Nephron progenitor cell (in vitro differentiated cells): ENCODE results near the gene PPFIBP2.
"Not testable (repeated sequence)": the region's sequence is repeated elsewhere in the genome, so short reads cannot be mapped to it uniquely, and the experiment has no call there.

Source experiments
- DNase-seq: peaks from one replicate; pipeline ENCODE4 v3.0.0; 2021
- H3K27ac Mint-ChIP-seq: 2 replicates; pipeline ENCODE4 v1.8.0; 2021; ENCODE audit warnings: mild to moderate bottlenecking, moderate library complexity, mixed read lengths
- H3K27me3 Mint-ChIP-seq: 2 replicates; pipeline ENCODE4 v1.8.0; 2021; ENCODE audit warnings: mild to moderate bottlenecking, low read depth, mixed read lengths; ENCODE audit not compliant: poor library complexity
- H3K36me3 Mint-ChIP-seq: 2 replicates; pipeline ENCODE4 v1.8.0; 2021; ENCODE audit warnings: low read depth, mixed read lengths
- H3K4me1 Mint-ChIP-seq: 2 replicates; pipeline ENCODE4 v1.8.0; 2021; ENCODE audit warnings: mixed read lengths
- H3K4me3 Mint-ChIP-seq: 2 replicates; pipeline ENCODE4 v1.8.0; 2021; ENCODE audit warnings: mild to moderate bottlenecking, moderate library complexity, mixed read lengths
- H3K9me3 Mint-ChIP-seq: 2 replicates; pipeline ENCODE4 v1.8.0; 2021; ENCODE audit warnings: mild to moderate bottlenecking, moderate library complexity, mixed read lengths
- TF ChIP-seq, protein P1 (sequence below): fragments of 200-600 bp; sonication (generic); IDR thresholded peaks from 2 replicates; pipeline ENCODE4 v1.5.0; 2021; ENCODE audit warnings: antibody characterized with exemption

Gene PPFIBP2

GRCh38 chr11:7651700-7652099 lies 137.9 kb downstream of the PPFIBP2 start:
- Mint-ChIP-seq H3K36me3 (peaks cover 59% of the 10 kb centered on the region), H3K27ac (no peak overlapping the region), H3K4me3 (no peak overlapping the region), H3K4me1 (peaks cover 34% of the 10 kb centered on the region), H3K9me3 (no peaks in the 10 kb centered on the region), H3K27me3 (no peaks in the 10 kb centered on the region)
- DNase-seq, result no peak
- TF ChIP-seq, protein P1, sequence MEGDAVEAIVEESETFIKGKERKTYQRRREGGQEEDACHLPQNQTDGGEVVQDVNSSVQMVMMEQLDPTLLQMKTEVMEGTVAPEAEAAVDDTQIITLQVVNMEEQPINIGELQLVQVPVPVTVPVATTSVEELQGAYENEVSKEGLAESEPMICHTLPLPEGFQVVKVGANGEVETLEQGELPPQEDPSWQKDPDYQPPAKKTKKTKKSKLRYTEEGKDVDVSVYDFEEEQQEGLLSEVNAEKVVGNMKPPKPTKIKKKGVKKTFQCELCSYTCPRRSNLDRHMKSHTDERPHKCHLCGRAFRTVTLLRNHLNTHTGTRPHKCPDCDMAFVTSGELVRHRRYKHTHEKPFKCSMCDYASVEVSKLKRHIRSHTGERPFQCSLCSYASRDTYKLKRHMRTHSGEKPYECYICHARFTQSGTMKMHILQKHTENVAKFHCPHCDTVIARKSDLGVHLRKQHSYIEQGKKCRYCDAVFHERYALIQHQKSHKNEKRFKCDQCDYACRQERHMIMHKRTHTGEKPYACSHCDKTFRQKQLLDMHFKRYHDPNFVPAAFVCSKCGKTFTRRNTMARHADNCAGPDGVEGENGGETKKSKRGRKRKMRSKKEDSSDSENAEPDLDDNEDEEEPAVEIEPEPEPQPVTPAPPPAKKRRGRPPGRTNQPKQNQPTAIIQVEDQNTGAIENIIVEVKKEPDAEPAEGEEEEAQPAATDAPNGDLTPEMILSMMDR, result no peak

DNA sequence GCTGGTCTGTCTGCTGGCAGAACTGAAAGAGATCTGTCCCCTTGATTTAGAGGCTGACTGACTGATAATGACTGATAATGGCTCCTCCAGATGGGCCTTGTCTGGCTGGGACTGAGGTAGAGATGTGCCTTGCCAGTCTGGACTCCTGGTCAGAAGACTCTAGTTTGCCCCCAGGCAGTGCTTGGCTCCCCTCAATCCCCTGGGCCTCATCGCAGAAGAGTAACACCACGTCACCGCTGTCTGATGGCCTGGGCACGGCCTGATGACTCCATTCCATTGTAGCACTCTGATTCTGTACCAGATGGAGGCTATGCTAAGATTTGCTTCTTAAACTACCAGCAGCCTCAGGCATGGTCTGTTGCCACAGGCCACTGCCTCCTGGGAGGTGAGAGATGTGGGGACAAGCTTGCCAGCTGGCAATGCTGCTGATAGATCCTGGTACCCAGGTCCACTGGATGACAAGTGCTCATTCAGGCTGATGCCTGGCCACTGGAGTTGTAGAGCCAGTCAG lies 140.5 kb downstream of the PPFIBP2 start:
- TF ChIP-seq, protein P1, result no peak
- H3K4me1 Mint-ChIP-seq, result peaks cover 45% of the 10 kb centered on the region
- H3K27me3 Mint-ChIP-seq, result no peaks in the 10 kb centered on the region
- peak overlapping the region; percentile 74 for H3K27ac Mint-ChIP-seq
- peaks cover 48% of the 10 kb centered on the region for H3K36me3 Mint-ChIP-seq
- DNase-seq, result no peak
- H3K4me3 Mint-ChIP-seq, result no peak overlapping the region
- no peaks in the 10 kb centered on the region for H3K9me3 Mint-ChIP-seq

DNA sequence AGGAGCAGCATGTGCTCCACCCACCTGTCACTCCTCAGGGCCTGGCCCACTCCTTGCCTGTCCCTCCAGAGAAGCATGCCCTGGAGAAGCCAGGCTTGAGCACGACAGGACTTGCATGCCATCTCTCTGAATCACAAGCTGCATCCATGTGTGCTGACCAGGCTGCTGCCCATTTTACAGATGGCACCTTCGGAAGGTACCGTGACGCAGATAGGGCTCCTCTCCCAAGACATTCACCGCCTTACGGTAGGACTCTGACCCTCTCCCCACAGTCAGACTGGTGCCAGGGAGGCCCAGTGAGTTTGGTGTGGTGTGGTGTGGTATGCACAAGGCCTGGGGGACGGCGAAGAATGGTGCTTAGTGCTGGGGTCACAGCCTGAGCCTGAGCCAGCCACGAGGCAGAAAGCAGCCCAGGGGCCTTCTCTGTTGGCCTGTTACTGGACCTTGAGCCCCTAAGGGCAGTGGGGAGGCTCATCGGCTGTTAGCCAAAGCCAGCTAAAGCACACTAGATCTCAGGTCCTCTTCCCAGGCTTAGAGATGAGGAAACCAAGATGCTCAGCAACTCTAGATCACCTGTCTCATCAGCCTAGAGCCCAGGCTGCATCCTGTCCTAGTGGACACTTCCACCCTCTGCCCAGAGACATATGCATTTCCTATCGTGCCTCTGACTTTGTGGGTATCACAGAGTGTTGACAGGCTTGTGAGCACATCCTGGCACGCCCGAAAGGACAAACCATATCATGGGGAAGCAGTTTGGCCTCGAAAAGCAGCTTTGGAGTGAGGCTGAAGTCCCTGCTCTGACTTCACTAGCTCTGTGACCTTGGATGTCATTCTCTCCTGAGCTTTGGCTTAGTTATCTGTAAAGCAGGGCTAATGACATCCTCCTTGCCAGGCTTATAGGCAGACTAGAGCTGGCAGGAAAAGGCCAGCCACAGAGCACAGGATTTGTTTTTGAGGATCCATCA lies 141.7 kb downstream of the PPFIBP2 start:
- H3K27me3 Mint-ChIP-seq, result no peaks in the 10 kb centered on the region
- H3K36me3 Mint-ChIP-seq, result peaks cover 35% of the 10 kb centered on the region
- H3K9me3 Mint-ChIP-seq, result no peaks in the 10 kb centered on the region
- DNase-seq, result no peak
- H3K4me3 Mint-ChIP-seq, result no peak overlapping the region
- no peak overlapping the region for H3K27ac Mint-ChIP-seq
- H3K4me1 Mint-ChIP-seq, result peaks cover 45% of the 10 kb centered on the region
- TF ChIP-seq, protein P1, result no peak

- H3K36me3 Mint-ChIP-seq, result peaks cover 33% of the 10 kb centered on the region
- H3K27me3 Mint-ChIP-seq, result peaks cover 4% of the 10 kb centered on the region
- no peak overlapping the region for H3K4me3 Mint-ChIP-seq
- peaks cover 38% of the 10 kb centered on the region for H3K4me1 Mint-ChIP-seq
- no peak overlapping the region for H3K27ac Mint-ChIP-seq
- peaks cover 5% of the 10 kb centered on the region for H3K9me3 Mint-ChIP-seq
- TF ChIP-seq, protein P1, result no peak
- DNase-seq, result no peak
These were observed 142.9 kb downstream of the PPFIBP2 start for GRCh38 chr11:7656704-7657103.

DNA sequence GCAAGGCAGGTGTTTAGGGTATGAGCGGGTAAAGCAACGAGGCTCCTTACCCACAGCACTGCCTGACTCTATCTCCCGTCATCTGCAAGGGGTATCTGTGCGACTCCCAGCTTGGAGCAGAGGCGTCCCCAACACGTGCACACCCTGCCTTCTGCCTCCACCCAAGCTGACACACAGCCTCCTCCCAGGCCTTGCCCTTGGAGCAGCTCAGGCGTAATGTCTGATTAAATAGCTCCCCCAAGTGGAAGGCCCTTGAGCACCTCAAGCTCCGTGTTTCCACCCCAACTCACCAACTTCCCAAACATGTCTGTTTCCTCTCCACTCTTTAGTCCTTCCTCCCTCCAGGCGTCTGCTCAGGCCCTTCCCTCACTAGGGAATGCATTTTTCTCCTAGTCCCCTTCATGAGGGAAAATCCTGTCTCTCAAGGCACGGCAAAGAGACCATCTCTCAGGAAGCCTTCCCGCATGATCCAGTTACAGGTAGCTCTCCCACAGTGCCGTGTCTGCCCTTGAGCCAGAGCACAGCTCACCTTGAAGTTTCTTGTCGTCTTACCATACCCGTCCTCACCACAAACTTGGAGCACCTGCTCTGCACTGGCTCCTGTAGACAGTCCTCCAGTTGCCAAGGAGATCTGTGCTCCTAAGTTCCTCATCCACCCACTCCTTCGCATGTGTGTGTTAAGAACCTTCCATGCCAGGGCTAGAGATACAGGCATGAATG lies 143.7 kb downstream of the PPFIBP2 start:
- H3K4me1 Mint-ChIP-seq, result peaks cover 31% of the 10 kb centered on the region
- peaks cover 4% of the 10 kb centered on the region for H3K27me3 Mint-ChIP-seq
- no peak overlapping the region for H3K4me3 Mint-ChIP-seq
- H3K9me3 Mint-ChIP-seq, result peaks cover 10% of the 10 kb centered on the region
- H3K36me3 Mint-ChIP-seq, result peaks cover 29% of the 10 kb centered on the region
- H3K27ac Mint-ChIP-seq, result peak overlapping the region; percentile 33
- DNase-seq, result peak; percentile 50
- TF ChIP-seq, protein P1, result peak; percentile 50

- H3K9me3 Mint-ChIP-seq, result peaks cover 32% of the 10 kb centered on the region
- H3K4me3 Mint-ChIP-seq, H3K27ac Mint-ChIP-seq, H3K27me3 Mint-ChIP-seq, DNase-seq: not testable (repeated sequence)
- peaks cover 48% of the 10 kb centered on the region for H3K36me3 Mint-ChIP-seq
- H3K4me1 Mint-ChIP-seq, result peaks cover 10% of the 10 kb centered on the region
These were observed 149.7 kb downstream of the PPFIBP2 start for GRCh38 chr11:7663531-7663930.
